RWPE2 (cell line): ENCODE results near the gene PCSK5.
A peak's percentile ranks its signal among the peaks of the same experiment; 100 is the strongest.

Experiments used
- ATAC-seq: fragments of 200-7000 bp; cut with Tn5 transposase; 3 replicates; pipeline ENCODE4 v1.9.1; 2021; ENCODE audit warnings: low read depth
- DNase-seq: peaks from one replicate; pipeline ENCODE4 v3.0.0-alpha.2; 2020; ENCODE audit warnings: low spot score
- H3K27ac ChIP-seq: fragments of 450-650 bp; 2 replicates; pipeline ENCODE4 v1.5.1; 2017; ENCODE audit warnings: mild to moderate bottlenecking; ENCODE audit not compliant: poor library complexity, severe bottlenecking
- H3K27me3 ChIP-seq: fragments of 250-450 bp; sonication (Bioruptor Pico); 2 replicates; pipeline ENCODE4 v1.5.1; 2021; ENCODE audit warnings: mild to moderate bottlenecking, moderate library complexity; ENCODE audit not compliant: insufficient read depth, poor library complexity, severe bottlenecking
- H3K36me3 ChIP-seq: fragments of 250-450 bp; sonication (Bioruptor Pico); 2 replicates; pipeline ENCODE4 v1.5.1; 2020; ENCODE audit warnings: low read depth, mild to moderate bottlenecking, moderate library complexity
- H3K4me1 ChIP-seq: fragments of 250-450 bp; sonication (Bioruptor Pico); 2 replicates; pipeline ENCODE4 v1.5.1; 2021; ENCODE audit warnings: mild to moderate bottlenecking, moderate library complexity; ENCODE audit not compliant: insufficient read depth, poor library complexity, severe bottlenecking
- H3K4me3 ChIP-seq: fragments of 250-450 bp; sonication (Bioruptor Pico); 2 replicates; pipeline ENCODE4 v1.5.1; 2021; ENCODE audit warnings: mild to moderate bottlenecking, moderate library complexity; ENCODE audit not compliant: severe bottlenecking
- H3K9me3 ChIP-seq: fragments of 250-450 bp; sonication (Bioruptor Pico); 2 replicates; pipeline ENCODE4 v1.5.1; 2021; ENCODE audit warnings: mild to moderate bottlenecking, moderate library complexity; ENCODE audit not compliant: severe bottlenecking
- CTCF ChIP-seq: fragments of 450-650 bp; IDR thresholded peaks from one replicate; pipeline ENCODE4 v1.5.1; 2017; ENCODE audit warnings: mild to moderate bottlenecking, moderate library complexity; ENCODE audit not compliant: poor library complexity, severe bottlenecking

Gene PCSK5

GRCh38 chr9:76112151-76112550 lies 221.7 kb downstream of the PCSK5 start:
- no peaks in the 10 kb centered on the region for H3K9me3 ChIP-seq
- no peak overlapping the region for H3K27ac ChIP-seq
- no peak for DNase-seq
- no peak for ATAC-seq
- H3K27me3 ChIP-seq = no peaks in the 10 kb centered on the region
- peaks cover 4% of the 10 kb centered on the region for H3K4me1 ChIP-seq
- no peak overlapping the region for H3K4me3 ChIP-seq
- H3K36me3 ChIP-seq = no peaks in the 10 kb centered on the region
- no peak for TF ChIP-seq CTCF

GRCh38 chr9:76114144-76114543 lies 223.7 kb downstream of the PCSK5 start:
- Histone ChIP-seq H3K4me3 (no peak overlapping the region), H3K4me1 (peaks cover 4% of the 10 kb centered on the region), H3K27ac (no peak overlapping the region), H3K27me3 (no peaks in the 10 kb centered on the region), H3K9me3 (no peaks in the 10 kb centered on the region), H3K36me3 (no peaks in the 10 kb centered on the region)
- no peak for TF ChIP-seq CTCF
- ATAC-seq = no peak
- no peak for DNase-seq

DNA sequence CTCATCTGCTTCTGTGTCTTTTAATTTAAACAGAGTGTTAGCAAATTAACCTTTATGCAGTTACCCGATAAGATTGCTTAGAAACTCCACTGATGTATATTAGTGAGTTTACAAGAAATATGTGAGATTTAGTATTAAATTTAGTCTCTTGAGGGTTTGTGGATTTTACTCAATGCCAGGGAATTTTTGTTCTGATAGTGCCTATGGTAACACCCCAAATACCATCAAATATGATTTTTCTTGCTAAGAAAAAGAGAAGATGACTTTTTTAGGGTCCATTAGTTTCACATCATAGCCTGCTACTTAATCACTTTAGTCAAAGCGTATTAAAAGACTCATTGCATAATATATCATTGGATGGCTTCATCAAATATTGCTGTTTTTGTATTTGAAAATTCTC lies 224.9 kb downstream of the PCSK5 start:
- Histone ChIP-seq H3K9me3 (no peaks in the 10 kb centered on the region), H3K4me3 (no peak overlapping the region), H3K4me1 (peaks cover 4% of the 10 kb centered on the region), H3K36me3 (no peaks in the 10 kb centered on the region), H3K27me3 (no peaks in the 10 kb centered on the region), H3K27ac (no peak overlapping the region)
- ATAC-seq (no peak), DNase-seq (no peak)
- TF ChIP-seq CTCF = no peak

DNA sequence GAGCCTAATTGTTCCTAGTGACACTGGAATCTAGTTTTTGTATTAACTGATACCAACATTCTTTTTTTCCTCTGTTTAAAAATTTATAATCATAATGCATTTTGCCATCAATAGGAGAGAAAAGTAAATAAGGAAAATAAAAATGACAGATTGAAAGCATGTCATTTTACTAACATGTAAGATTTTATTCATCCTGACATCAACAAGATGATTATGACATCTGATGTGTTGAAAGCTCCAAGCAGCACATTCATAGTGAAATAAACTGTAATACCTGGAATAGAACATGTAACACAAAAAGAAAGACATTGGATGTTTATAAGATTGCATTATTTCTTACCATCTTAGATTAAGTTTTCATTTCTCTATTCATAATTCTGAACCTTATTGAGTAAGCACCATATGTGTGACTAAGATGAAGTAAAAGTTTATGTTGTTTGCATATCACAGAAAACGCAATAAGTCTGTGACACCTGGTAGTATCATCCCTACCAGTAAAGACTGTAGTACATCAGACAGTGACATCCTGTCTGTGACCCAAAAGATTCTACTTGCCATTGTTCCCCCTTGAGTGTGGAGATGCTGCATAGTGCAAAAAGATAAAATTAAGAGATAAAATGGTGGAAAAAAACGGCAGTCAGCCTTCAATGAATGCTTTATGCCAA lies 225.6 kb downstream of the PCSK5 start:
- Histone ChIP-seq H3K4me1 (peaks cover 4% of the 10 kb centered on the region), H3K27ac (no peak overlapping the region), H3K4me3 (no peak overlapping the region), H3K27me3 (no peaks in the 10 kb centered on the region), H3K36me3 (no peaks in the 10 kb centered on the region), H3K9me3 (no peaks in the 10 kb centered on the region)
- DNase-seq (no peak), ATAC-seq (no peak)
- no peak for TF ChIP-seq CTCF

DNA sequence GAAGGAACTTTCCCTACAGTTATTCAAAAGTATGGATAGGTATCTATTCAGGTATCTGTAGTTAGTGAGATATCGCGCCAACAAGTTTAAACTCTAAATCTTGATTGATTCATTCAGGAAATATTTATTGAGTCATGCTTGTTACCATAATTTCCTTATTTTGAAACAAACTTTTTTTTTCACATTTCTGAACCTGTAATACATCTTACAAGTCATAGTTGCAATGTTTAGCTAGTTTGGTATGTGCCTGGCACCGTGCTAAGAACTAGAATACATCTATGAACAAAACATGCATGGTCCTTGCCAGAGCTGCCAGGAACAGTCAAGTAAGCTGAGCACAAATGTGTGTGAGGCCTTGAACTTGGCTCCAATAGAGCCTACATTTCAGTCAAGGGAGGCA lies 226.4 kb downstream of the PCSK5 start:
- H3K9me3 ChIP-seq = no peaks in the 10 kb centered on the region
- no peak for TF ChIP-seq CTCF
- no peaks in the 10 kb centered on the region for H3K36me3 ChIP-seq
- no peak overlapping the region for H3K27ac ChIP-seq
- ATAC-seq (peak; percentile 35; the same call in 2 of the 3 replicates), DNase-seq (no peak)
- no peaks in the 10 kb centered on the region for H3K27me3 ChIP-seq
- no peak overlapping the region for H3K4me3 ChIP-seq
- H3K4me1 ChIP-seq = peaks cover 4% of the 10 kb centered on the region
